Measurements from ENCODE around the gene SLC38A2.

The SLC38A2 gene

DNA sequence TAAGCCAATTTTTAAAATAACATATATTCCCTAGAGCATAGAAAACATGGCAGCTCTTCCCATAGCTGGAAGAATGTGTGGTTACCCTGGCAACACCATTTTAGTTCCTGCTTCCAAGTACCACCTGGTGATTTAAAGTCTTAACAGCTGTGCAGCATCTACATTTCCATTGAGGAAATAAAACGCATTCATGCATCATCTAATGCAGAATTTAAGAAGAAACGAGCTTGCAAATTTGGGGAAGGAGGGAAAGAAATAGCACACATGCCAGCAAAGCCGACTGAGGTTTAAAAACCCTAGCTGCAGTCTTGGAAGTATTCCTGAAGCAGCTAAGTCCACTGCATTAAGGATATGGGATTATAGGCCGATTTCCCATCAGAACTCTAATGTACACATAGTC, 22.8 kb upstream of the SLC38A2 start:
- DNase-seq (ENCODE audit: low read depth) = no peak

DNA sequence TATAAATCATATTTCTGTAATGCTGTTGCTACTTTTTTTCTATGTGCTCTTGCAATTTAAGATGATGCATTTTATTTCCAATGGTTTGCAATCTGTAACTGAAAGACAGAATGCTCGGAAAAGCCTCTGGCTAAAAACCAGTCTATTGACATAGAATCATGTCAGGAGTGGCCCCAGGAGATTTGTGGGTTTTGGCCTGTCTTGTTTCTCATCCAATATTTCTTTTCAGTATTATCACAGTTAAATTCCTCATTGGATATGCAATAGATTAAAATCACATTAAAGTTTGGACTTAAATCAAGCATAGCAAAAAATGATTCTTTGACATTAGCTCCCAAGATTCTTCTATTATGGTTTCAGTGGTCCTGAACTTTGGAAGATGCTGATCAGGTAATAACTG, 19.1 kb upstream of the SLC38A2 start:
- DNase-seq (ENCODE audit: low read depth) = peak; percentile 91

DNA sequence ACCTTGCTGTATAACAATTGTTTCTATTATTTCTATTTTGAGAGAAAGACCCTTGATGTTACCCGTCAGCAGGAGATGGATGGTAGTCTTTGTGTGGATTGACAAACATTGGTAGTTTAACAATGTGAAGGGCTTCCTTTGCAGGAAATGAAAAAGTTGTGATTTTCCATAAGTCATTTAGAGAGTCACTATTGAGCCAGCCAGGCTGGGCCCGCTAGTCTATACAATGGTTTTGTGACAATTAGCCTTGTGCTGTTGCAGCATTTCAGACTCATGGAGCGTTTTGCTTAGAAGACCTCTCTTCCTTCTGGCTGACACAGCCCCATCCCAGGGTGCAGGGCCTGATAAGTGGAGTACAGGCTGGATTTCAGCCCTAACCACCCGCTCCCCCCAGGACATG, 18.3 kb upstream of the SLC38A2 start:
- no peak for DNase-seq (ENCODE audit: low read depth)

DNA sequence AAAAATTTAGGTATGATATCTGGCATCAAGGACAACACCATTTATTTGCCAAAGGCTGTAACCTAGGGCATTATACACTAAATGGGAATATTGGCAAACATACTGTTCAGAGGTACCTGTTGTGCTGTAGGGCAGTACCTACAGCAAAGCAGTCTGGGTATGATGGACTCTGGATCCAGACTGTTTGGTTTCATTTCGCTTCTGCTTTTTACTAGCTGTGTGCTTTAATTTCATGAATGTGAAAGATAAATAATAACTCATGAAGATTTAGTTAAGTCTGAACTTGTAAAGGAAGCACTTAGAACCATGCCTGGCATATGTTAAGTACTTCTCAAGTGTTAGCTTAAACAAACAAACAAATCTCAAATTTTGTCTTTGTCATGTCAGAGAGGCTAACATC, 17.7 kb upstream of the SLC38A2 start:
- DNase-seq (ENCODE audit: low read depth) = no peak

DNA sequence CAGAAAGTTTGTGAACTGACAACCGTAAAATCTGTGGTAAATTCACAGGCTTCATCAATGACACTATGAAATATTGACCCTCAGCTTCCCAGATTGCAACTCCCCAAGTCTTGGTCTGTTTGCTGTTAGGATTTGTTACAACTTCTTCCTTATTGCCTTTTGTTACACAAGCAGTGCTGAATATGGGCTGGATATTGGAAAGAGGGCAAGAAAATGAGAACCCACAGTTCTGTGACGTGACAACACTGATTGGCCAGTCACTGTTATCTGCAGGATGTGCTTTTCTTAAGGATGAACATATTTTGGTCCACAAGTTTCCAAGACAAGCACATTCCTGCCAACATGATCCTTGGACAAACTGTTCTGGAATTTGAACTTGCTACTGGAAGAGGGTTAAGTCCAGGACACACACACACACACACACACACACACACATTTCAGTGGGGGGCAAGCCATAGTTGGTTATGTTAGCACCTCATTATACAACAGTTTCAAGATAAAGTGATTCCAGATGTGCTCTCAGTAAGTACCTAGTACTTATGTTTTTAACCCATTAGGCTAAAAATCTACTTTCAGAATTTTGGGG, 16.6 kb upstream of the SLC38A2 start:
- DNase-seq (ENCODE audit: low read depth) = peak; percentile 97

DNA sequence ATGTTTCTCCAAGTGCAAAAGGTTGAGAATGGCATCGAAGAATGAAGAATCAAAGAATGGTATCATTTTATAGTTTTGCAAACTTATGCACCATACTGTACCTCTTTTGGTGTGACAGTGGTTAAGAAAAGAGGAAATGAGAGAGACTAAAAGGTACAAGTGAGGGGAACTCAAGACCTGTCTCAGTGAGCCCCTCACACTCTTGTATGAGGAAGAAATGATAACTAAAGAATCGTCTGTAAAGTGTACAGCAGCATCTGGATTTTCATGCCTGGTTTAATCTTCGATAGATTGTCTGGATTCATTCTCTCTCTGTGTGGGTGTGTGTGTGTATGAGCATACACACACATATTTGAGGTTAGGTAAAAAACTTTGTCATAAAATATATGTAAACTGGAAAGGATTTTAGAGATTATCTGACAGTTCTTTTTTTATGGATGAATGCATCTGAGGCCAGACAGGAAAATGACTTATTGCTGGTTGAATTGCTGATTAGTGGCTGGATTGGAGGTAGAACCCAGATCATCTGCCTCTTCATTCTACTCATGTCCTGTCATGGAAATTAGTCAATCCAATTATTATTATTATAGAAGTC, 16.0 kb upstream of the SLC38A2 start:
- no peak for DNase-seq (ENCODE audit: low read depth)

DNA sequence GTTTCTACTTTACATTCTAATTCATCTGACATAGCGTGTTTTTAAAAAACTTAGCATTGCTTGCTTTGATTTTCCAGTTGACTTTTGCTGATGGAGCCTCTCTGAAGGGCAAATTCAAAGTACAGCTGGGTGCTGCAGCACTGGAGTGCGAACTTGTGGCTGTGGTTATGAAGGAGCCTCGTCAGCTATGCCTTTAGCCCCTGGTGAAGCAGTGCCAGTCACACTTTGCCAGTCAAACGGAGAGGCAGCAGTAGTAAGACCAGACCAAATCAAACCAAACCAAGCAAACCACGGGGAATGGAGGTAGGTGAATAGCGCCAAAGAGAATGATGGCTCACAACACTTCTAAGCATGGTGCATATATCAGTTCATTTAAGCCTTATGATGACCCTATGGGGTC, 15.1 kb upstream of the SLC38A2 start:
- DNase-seq (ENCODE audit: low read depth) = no peak

DNA sequence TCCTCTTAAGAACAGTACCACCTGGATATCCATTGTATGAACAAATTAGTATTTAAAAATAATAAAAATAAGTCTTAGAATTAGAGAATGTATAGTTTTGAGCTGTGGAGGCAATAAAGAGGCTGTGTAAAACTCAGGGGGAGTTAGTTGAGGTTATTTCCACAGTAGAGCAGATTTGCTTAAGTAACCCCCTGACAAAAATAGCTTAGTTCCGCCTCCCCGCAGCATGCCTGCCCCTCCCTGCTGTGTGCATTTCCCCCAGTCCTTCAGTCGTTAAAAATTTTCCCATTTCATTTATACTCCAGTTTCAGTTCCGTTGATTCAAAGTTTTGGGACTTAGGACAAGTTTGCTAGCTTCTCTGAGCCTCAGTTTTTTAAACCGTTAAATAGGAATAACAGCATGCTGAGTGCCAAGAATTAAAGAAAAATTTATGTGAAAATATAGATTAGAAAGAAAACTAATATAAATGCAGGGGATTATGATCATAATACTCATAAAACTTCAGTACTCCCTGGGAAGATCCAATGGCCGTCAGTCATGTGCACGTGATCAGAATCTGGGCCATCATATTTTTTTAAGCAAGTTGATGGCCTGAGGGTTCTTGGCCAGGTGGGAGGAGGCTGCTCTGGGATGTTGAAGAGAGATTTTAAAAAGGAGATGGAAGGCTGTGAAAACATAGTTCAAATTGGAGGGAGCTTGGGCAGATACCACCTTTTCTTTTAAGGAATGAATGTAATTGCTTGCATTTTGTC, 14.5 kb upstream of the SLC38A2 start:
- peak; percentile 77 for DNase-seq (ENCODE audit: low read depth)

DNA sequence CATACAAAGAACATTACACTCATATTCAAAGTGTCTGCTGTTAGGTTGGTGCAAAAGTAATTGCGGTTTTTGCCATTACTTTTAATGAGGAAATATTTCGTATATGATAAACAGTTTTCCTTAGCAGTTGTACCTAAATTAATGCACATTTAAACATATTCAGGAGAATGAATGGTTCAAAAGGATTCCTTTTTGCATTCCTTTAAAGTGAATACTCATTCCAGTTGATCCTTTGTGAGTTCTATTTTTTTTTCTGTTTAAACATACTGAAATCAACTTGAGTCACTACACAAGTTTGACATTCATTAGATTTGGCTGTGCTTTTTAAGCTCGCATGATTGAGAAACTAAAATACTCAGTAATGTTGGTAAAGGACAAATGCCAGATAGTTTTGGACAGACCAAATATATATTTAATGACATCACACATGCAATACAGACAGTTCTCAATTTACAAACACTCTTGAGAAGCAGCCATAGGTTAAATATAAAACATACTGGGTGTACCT, 13.8 kb upstream of the SLC38A2 start:
- DNase-seq (ENCODE audit: low read depth) = peak; percentile 96

DNA sequence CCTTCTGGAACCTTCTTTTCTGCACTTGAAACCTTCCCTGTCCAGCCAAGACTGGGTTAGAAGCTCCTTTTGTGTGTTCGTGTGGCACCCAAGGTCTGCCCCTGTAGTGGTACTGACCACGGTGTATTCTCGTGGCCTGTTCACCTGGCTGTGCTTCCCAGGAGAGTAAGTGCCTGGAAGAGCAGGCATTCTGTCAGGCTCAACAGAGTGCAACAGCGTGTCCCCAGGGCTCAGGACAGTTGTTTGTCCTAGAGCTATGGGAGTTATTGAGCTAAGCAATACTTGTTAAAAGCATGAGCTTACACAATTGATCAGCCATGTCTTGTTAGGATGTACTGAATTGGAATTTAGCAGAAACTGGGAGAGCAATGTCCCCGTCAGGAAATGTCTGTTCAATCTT, 12.9 kb upstream of the SLC38A2 start:
- no peak for DNase-seq (ENCODE audit: low read depth)

DNA sequence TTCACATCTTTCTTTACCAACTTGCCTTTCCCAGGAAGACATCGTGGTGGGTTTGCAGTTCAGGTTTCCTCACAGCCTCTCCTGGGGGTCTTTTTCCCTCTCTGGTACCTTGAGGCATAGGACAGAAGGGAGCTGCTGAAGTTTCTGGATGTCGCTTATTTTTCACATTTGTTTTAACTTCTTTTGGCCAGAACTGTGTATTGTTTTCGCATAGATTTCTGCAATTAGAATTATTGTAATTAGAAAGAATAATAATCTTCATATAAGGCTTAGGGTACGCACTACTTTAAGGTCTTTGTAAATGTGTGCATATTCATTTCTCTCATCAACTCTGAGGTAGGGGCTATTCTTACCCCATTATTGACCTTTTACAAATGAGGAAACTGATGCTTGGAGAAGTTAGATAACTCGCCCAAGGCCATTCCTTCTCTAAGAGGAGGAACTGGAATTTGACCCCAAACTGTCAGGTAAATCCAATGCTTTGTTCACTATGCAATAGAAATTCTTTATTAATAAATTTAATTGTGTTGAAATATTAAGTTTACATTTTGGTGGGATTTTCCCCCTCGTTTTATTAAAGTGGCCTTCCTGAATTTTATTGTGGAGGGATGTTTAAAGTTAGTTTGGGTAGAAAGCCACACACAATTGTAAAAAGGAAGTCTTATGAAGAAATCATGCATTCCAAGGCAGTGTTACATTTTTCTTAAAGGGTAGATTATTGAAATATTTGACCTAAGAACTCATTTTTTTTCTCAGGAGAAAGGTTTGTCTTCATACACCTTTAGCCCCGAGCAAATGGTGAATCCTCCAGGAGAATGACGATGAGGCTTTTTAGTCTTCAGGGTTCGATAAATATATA, 12.1 kb upstream of the SLC38A2 start:
- DNase-seq (ENCODE audit: low read depth) = no peak

DNA sequence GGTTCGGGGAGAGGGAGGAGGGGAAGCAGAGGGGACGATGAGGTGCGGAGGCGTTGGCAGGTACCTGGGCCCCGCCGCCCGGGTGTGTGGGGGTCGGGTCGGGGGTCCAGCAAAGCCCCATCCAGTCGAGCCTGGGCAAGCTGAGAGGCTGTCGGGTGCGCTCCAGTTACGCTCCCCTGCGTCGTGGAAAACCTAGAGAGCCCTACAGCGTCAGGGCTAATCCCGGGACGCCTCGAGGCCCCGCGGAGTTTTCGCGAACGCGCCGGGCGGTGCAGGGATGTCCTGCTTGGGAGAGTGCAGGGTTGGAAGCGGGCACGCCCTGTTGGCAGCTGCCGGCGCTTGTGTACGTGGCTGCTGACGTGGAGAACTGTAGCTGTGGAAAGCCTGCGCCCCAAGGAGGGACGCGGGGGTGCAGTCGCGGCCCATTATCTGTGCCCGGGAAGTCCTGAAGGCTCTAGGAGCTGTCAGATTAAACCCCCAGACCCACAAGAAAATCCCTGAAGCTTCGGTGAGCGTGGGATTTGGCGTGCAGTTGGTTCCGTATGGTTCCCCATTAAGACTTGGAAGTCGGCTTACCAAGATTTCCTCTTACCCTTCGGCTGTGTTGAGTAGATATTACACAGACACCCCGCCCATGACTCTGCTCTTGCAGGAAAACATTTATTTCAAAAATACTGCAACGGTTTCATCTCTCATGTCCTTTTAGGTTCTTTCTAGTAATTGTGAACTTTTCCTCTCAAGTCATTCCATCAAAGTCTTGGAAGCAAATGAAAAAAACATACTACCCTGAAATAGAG, 11.3 kb upstream of the SLC38A2 start:
- DNase-seq (ENCODE audit: low read depth) = peak; percentile 96

DNA sequence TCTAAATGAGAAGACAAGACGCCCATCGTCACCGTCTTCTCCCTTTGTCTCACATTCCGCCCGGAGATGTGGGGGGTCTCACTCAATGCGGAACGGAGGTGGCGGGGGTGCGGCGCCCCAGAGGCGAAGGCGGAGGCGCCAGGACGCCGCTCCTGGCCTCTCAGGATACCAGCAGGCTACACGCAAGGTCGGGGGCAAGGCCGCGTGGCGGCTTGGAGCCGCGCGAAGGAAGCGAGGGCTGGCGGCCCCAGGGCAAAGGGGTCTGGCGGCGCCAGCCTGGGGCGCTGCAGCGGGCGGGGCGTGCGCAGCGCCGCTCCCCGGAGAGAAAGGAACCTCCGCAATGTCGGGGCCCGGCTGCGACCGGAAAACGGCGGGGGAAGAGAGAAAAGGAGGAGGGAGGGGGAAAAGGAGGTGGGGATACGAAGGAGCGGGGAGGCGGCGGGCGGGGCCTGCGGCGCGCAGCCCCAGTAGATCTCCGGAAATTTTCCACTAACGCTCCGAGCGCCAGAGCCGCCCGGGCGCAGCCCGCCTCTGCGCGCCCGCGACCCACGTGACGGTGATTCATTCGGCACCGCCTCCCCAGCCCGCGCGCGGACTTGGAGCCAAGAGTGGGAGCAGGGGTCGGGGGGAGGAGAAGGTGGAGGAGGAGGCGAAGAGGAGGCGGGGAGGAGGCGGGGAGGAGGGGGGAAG, 10.5 kb upstream of the SLC38A2 start:
- peak; percentile 95 for DNase-seq (ENCODE audit: low read depth)

DNA sequence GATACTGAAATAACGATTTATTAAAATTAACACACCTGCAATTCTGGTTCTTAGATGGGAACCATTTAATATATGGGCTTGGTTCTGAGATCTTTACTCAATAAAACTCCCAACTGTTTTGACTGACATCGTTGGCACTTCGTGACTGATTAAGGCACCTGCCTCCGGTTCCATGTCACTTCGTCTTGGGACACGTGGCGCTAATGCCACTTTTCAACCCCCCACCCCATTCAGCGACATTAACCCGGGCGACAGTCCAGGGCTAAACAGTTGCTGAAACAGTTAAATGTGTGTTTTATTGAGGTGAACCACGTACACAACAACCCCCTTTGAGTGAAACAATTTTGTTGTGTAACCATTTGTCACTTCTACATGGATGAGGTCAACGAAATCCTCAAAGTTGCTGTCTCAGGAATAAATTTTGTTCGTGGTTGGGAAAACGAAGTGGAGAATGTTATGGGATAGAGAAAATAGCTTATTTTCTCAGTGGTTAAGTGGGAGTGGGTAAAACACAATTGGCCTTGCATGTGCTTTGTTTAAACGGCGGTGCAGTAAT, 9.9 kb upstream of the SLC38A2 start:
- DNase-seq (ENCODE audit: low read depth) = no peak

DNA sequence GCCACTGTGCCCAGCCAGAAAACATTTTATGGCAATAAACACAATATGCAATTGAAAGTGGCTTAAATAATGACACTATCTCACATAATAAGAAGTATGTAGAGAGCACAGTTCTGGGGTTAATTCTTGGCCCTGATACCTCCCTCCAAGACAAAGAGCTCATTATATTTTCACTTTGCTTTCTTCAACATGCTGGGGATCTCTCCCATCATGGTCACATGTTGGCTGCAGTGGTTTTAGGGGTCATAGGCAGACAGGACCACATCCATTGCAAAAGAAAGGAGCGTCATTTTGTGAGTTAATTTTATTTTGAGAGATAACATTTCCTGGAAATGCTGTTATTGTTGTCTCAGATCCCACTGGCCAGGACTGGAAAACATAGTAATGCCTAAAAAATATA, 8.3 kb upstream of the SLC38A2 start:
- no peak for DNase-seq (ENCODE audit: low read depth)

DNA sequence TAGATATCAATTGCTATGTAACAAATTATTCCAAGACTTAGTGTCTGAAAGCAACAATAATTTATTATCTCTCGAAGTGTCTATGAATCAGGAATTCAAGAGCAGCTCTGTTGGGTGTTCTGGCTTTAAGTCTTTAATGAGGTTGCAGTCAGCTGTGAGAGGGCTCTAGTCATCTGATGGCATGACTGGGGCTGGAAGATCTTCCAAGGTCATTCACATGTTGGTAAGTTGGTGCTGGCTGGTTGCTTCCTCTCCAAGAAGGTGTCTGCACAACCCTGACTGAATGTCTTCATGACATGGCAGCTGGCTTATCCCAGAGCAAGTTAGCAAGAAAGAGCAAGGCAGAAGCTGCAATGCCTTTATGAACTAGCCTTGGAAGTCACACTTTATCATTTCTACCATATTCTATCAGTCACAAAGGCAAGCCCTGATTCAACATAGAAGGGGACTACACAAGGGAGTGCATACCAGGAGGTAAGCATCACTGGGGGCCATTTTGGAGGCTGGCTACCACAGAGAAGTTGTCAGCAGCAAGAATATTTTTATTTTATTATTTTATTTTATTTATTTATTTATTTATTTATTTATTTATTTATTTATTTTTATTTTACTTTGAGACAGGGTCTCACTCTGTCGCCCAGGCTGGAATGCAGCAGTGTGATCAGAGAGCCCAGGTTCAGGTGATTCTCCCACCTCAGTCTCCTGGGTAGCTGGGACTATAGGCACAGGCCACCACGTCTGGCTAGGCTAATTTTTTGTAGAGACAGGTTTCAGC, 7.6 kb upstream of the SLC38A2 start:
- DNase-seq (ENCODE audit: low read depth) = no peak

DNA sequence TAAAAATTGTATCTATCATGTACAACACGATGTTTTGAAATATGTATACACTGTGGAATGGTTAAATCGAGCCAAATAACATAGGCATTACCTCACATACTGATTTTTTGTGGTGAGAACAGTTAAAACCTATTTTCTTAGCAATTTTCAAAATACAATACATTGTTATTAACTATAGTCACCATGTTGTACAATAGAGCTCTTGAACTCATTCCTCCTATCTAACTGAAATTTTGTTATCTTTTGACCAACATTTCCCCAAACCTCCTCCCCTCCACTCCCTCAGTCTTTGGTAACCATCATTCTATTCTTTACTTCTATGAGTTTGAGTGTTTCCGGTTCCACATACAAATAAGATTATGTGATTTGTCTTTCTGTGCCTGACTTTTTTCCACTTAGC, 6.8 kb upstream of the SLC38A2 start:
- no peak for DNase-seq (ENCODE audit: low read depth)

DNA sequence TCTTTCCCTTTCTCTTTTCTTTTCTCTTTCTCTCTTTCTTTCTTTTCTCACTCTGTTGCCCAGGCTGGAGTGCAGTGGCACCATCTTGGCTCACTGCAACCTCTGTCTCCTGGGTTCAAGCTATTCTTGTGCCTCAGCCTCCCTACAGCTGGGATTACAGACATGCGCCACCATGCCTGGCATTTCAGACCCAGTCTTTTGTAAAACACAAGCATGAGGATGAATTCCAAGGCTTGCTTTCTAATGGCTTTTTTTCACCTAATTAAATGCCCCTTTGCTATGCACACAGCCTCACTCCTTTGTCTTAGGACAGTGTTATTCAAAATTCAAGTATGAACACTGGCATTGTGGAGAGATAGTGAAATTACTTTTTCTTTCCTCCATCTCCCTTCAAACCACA, 6.0 kb upstream of the SLC38A2 start:
- DNase-seq (ENCODE audit: low read depth) = no peak

DNA sequence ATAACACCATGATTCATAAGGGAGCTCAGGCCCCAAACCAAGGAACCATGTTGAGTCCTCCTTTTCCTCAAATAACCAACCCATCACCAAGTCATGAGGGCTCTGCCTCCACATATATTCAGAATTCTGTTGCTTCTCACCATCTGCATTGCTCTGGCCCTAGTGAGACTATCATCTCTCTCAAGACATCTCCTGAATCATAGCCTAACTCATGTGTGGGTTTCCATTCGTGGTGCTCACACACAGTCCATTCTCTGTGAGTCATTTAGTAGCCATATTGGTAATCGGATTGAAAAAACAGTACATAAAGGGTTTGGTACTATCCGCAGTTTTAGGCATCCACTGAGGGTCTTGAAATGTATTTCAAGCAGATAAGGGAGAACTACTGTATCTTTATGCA, 5.1 kb upstream of the SLC38A2 start:
- no peak for DNase-seq (ENCODE audit: low read depth)

DNA sequence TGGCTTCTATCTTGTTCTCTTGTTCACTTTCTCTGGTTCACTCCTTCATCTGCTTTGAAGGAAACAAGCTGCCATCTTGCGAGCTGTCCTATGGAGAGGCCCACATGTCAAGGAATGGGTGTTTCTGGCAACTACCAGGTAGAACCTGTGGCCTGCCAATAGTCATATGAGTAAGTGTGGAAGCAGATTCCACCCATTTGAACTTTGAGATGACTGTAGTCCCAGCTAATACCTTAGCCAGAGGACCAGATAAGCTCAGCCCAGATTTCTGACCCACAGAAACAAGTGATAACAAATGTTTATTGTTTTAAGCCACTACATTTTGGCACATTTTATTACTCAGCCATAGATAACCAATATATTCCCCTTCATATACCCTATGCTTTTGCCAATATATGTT, 4.0 kb upstream of the SLC38A2 start:
- DNase-seq (ENCODE audit: low read depth) = no peak

Data from fibroblast of the conjunctiva (primary cell).